HT1080 (cell line): Measurements from ENCODE around the gene HDAC4. TPM values are rescaled to one million over a fixed set of nuclear protein-coding genes. Genes with fewer than 3 reads are reported as not detected.

Source experiments
- DNase-seq: peaks from one replicate; pipeline ENCODE4 v3.0.0-alpha.2; 2015; ENCODE audit warnings: low read depth
- total RNA-seq: library from RNA; depleted of rRNA; stranded (reverse); fragments of >200 nt; shearing (Covaris generic); gene quantifications from 2 replicates; pipeline ENCODE4 v1.2.3, GENCODE V29; 2014

The HDAC4 gene
- total RNA-seq, 1 experiment from 2014 or later = 2.8 TPM

DNA sequence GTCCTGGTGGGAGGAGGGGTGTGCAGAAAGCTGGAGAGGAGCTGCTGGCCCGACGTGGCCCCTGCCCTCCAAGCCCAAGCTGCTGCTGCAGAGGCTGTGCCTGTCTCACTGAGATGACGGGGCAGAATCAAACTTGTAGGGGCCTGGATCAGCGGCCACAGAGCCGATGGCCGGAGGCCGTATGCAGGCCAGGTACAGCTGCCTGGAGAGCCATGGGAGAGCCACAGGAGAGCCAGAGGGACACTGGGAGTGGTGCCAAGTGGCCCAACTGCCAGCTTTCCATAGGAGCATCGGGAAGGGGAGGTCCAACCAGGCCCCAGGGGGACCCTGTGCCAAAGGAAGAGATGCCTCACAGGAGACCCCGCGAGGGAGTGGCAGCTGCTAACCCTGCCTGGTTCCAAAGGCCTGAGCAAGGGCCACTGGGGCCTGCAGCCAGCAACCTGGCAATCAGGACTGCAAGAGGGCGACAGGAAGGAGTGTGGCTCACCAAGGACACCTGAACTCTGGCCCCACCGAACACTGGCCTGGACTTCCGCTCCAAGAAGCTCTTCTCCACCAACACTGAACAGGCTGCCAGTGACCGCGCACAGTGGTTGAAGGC is 70.7 kb downstream of the HDAC4 start:
- no peak for DNase-seq

GRCh38 chr2:239329284-239329971 is 71.4 kb downstream of the HDAC4 start:
- DNase-seq = no peak

GRCh38 chr2:239328351-239329191 is 72.2 kb downstream of the HDAC4 start:
- no peak for DNase-seq

DNA sequence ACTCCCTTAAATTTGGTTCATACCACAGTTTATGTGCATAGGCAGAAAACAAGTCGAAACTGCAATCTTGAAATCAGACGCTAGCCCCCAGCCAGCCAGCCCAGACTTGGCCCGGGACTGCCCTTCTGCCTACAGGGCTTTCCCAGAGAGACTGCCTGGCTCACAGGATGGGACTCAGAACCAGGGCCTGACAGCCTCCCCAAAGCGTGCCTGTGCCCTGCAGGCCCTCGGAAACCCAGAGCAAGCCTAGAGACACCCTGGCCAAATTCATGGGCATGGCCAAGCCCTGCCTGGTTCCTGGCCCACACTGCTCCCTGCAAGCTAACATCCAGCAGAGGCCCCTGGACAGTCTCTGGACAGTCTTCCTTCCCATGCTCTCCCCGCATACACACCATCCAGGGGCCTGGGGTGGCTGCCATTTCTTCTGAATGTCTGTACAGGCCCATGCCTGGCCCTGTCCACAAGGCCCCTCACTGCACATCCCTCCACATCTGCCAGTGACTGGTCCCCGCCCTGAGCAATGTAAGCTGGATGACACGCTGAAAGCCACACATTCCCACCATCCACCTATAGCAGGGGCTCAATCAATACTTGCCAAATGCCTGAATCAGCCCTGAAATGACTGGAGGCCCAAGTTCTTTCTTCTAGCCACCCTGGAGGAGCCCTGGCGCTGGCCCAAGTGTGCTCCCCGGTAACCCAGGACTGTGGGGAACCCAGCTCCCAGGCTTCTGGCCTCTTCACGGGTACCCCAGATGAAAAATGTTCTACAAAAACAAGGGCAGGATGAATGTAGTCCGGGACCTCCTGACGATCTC is 73.1 kb downstream of the HDAC4 start:
- no peak for DNase-seq

DNA sequence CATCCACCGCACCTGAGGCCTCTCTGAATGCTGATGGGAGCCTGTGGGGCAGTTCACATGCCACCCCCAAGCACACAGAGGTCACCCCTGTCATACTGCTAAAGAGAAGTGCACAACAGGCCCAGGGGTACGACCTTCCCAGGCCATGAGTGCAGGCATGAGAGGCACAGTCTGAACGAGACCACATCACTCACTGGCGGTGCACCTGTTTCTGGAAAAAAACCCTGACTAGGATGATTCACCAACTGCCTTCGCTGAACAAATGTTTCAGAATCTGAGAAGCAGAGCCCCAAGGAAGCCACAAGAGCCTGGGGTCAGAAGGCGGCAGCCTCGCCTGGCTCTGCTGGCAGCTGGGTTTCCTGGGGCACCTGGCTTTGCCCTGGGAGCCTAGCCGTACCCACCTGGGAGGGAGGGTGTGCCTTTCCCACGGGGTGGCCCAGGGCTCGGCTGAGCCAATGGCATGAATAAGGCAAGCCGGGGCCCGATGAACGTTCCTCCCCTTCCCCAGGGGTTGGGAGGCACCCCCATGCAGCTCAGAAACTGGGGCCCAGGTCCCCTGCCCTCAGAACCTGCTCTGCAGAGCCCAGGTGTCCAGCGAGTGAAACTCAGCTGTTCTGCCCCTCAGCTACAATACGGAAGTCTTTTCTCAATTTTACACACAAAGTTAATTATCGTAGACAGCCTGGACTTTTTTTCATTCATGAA is 73.8 kb downstream of the HDAC4 start:
- peak; percentile 66 for DNase-seq

GRCh38 chr2:239324456-239324855 is 76.4 kb downstream of the HDAC4 start:
- DNase-seq = no peak

- DNase-seq = no peak
Measured at GRCh38 chr2:239323447-239323846, 77.4 kb downstream of the HDAC4 start.

GRCh38 chr2:239322416-239323086 is 78.3 kb downstream of the HDAC4 start:
- DNase-seq = peak; percentile 69

DNA sequence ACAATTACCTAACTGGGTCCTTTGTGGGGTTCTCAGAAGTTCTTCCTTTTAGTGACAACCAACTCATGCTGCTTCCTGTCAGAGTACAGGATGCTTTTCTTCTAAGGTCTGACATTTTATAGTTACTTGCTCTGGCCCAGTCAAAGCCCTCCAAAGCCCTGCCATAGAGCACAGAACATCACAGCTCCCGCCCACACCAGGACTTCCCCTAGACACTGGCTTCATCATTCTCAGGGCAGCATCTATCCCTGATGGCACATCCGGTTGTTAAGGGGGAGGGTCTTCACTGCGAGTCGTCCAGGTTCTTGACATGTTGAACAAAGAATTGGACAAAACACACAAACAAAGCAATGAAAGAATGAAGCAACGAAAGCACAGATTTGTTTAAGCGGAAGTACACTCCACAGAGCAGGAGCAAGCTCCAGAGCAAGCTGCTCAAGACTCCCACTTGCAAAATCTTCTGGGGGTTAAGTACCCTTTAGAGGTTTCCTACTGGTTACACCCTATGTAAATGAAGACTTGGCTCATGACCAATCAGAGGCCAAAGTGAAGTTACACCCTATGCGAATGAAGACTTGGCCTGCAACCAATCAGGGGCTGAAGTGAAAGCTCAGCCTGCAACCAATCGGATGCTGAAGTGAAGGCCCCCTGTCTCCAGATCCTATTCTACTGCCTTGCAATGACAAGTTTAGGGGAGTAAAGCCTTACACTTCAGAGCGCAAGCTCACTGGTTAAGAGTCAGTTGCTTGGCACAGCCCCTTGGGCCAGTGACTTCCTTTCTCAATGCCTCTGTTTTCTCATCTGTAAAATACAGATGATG is 79.0 kb downstream of the HDAC4 start:
- no peak for DNase-seq

DNA sequence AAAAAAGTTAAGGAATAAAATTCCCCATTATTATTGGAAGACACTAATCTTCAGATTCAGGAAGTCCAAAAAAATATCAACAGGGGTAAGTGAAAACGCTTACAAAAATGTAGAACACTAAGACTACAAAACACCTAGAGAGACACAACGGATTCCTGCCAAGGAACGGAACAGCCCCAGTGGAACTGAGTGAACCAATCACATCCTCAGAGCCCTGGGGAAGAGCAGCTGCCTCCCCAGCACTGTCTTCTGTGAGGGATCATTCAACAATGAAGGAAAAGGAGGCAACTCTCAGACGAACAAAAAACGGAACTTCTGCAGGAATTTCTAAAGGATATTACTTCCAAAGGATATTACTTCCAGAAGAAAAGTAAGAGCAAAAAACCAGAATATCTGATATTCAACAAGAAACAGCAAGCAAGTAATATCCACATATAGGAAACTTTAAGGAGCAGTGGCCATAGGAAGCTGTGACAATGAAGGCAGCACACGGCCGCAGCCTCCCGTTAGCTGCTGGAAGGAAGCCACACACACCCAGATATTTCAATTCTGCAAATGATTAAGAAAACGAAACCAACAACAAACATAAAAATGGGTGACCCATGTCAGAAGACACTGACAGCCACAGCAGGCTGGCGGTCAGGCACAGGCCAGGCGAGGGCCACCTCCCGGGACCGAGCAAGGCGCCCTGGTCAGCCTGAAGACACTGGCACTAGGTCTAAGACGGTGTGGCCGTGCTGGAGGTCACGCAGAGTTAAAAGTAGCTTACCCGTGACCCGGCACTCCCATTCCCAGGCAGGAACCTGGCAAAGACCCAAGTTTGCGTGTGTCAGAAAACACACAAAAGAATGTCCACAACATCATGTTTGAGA is 81.8 kb downstream of the HDAC4 start:
- no peak for DNase-seq

GRCh38 chr2:239318151-239318611 is 82.6 kb downstream of the HDAC4 start:
- DNase-seq = no peak

- no peak for DNase-seq
Measured at GRCh38 chr2:239316562-239317465, 84.0 kb downstream of the HDAC4 start.

DNA sequence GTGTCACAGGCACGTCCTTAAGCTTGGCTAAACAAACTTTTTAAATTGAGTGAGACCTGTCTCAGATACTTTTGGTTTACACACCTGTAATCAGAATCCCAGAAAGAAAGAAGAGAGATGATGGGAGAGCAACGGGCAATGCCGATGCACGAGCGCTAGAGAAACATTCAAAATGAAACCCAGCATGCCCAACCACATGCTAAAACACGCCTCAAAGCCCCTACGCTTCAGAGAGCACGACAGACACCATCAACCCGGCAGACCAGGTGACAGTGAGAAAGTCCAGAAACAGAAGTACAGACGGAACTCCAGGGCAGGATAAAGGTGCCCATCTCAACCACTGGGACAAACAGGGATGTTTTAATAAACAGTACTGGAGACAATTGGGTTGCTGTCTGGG is 85.5 kb downstream of the HDAC4 start:
- DNase-seq = no peak

DNA sequence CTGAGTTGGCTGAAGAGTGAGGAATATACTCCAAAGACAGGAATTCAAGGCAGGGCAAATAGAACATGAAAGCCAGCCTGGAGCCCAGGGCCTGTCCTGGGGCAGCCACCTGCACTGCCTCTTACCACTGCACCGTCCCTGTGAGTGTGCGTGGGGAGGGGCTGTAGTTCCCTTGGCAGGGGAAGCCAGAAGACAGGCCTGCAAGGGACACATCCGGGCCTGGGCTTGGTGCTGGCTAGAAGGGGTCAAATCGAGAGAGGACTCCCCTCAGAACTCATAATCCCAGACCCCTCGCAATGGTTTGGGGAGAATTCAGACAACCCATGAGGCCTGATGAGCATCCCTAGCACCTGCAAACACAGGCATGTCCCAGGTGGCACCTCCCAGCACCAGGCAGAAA is 87.0 kb downstream of the HDAC4 start:
- no peak for DNase-seq

GRCh38 chr2:239312741-239313667 is 87.8 kb downstream of the HDAC4 start:
- no peak for DNase-seq

DNA sequence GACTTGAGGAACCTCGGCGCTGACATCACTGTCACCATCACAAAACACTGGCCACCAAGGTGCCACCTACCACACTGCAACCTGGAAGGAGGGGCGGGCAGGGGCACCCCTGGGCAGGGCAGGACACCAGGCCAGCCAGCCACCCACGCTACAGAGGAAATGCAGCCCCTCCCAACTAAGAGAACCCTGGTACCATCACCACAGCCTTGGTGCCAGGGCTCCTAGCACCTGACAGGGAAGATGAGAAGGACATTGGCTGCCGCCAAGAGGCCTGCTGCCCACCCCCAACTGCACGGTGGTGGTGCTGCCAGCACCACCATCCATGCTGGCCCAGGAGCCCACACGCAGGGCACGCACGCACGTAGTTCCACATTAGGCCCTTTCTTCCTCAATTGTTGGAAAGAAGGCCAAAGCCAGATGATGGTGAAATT is 88.7 kb downstream of the HDAC4 start:
- no peak for DNase-seq
